ENCODE measurements around the gene TTC7B.

GRCh38 chr14:90674043-90674670, 142.1 kb downstream of the TTC7B start:
- TF ChIP-seq CTCF (IDR thresholded peaks at IDR 0.05 in 4 of 5, conservative IDR thresholded peaks at IDR 0.05 in 1 of 5) (no peak), POLR2A (IDR thresholded peaks at IDR 0.05) (peak; percentile 18 to 29)

Data from gastrocnemius medialis (tissue), 4 donors.